Kidney (tissue), 14 donors: ENCODE measurements around the gene B3GLCT. TPM values are rescaled to one million over a fixed set of nuclear protein-coding genes. Genes with fewer than 3 reads are reported as not detected.

Experiments
- DNase-seq, 5 donors: peaks; one replicate each; pipeline ENCODE4 v3.0.0-alpha.2; 2013 to 2020
- FAIRE-seq: peaks from 2 replicates; lab custom pipeline; 2012; peaks lifted over from hg19 to GRCh38; lab: Jason Lieb, UNC
- H3K27ac ChIP-seq, 2 donors: one replicate each; pipeline ENCODE4 v1.7.0; 2013; ENCODE audit warnings: low read depth in 2 of 2, low read length in 2 of 2, inconsistent platforms in 1 of 2
- H3K27me3 ChIP-seq: one replicate; pipeline ENCODE4 v1.7.1; 2013; ENCODE audit warnings: low read length, inconsistent platforms; ENCODE audit not compliant: control insufficient read depth, insufficient read depth
- H3K36me3 ChIP-seq, 3 donors: one replicate each; pipeline versions ENCODE4 v1.7.0 to v1.7.1; 2013; ENCODE audit warnings: low read length in 3 of 3, control low read depth in 1 of 3, inconsistent platforms in 1 of 3; ENCODE audit not compliant: insufficient read depth in 3 of 3, control insufficient read depth in 2 of 3
- H3K4me1 ChIP-seq, 3 donors: one replicate each; pipeline versions ENCODE4 v1.7.0 to v1.7.1; 2013; ENCODE audit warnings: low read length in 3 of 3, inconsistent platforms in 1 of 3, low read depth in 1 of 3; ENCODE audit not compliant: control insufficient read depth in 2 of 3, insufficient read depth in 2 of 3
- H3K4me3 ChIP-seq, 3 donors: one replicate each; pipeline versions ENCODE4 v1.7.0 to v1.8.1; 2013; ENCODE audit warnings: low read length in 3 of 3, control low read depth in 1 of 3, inconsistent platforms in 1 of 3
- H3K9ac ChIP-seq, 3 donors: one replicate each; pipeline versions ENCODE4 v1.7.0 to v1.7.1; 2013; ENCODE audit warnings: low read length in 3 of 3, control low read depth in 1 of 3, inconsistent platforms in 1 of 3
- H3K9me3 ChIP-seq, 3 donors: one replicate each; pipeline versions ENCODE4 v1.7.0 to v1.7.1; 2013; ENCODE audit warnings: low read length in 3 of 3, control low read depth in 1 of 3, inconsistent platforms in 1 of 3; ENCODE audit not compliant: control insufficient read depth in 2 of 3, insufficient read depth in 1 of 3
- intact Hi-C: fragments of 100-400 bp; cut with DNase I; formaldehyde crosslinking; loops from one replicate; pipeline ENCODE4 v1.11.1; 2022
- polyA plus RNA-seq: library from polyadenylated mRNA; stranded (reverse); fragments of 350-450 nt; fragmentation: Illumina TruSeq; extraction: RNeasy Lipid Tissue Mini Kit (QIAGEN cat#74804); gene quantifications from one replicate; pipeline ENCODE4 v1.2.3, GENCODE V29; 2014; ENCODE audit warnings: low read depth, low replicate concordance; ENCODE audit not compliant: insufficient read depth
- total RNA-seq: library from RNA; stranded (reverse); fragmentation: NEBNext Ultra II Directional; extraction: Animal tissue kit (Norgen Biotek cat#: 25700); gene quantifications from one replicate; pipeline ENCODE4 v1.2.1, GENCODE V29; 2021
- TF ChIP-seq, protein P1 (sequence below): IDR thresholded peaks from 3 replicates; pipeline ENCODE4 v1.5.1; 2012; ENCODE audit warnings: mild to moderate bottlenecking, moderate library complexity, borderline replicate concordance; ENCODE audit not compliant: insufficient read depth; ENCODE audit errors: extremely low read depth
- donor health status: control.
- donor health status: control.
- donor health status: control.
- donor health status: control.
- donor health status: control.
- donor health status: DM: yes; HTN: yes; CAD: no.
- donor health status: Normal renal cell carcinoma (clear cell type).

B3GLCT gene
- total and polyA plus RNA-seq, 2 donors from 2014 or later, result 5.9 to 7.7 TPM

DNA sequence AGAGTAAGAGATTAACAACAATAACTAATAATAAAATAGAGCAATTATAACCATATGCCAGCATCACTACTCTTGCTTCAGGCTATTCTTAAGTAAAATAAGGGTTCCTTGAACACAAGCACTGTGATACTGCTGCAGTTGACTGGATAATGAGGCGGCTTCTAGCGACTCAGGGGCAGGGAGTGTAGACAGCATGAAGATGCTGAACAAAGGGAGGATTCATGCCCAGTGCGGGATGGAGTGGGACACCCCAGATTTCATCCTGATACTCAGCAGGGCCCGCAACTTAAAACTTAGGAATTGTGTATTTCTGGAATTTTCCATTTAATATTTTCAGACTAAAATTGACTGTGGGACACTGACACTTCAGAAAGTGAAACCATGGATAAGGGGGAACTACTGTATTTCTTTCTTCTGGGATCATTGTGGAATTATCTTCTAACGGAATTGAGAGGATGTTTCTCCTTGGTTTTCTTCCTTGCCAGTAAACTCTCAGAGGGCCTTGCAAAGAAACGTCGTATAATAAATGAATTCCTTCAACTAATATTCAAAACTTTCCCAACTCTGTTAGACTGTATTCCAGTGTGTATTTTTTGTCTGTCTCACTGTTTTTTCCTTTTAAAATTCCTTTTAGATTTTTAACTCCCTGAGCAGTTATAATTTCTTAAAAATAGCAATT lies 127.5 kb downstream of the B3GLCT start:
- no peak for FAIRE-seq
- DNase-seq, result no peak
- H3K4me1 ChIP-seq, result no peaks in the 10 kb centered on the region
- no peak overlapping the region for H3K27ac ChIP-seq
- H3K4me3 ChIP-seq, result no peak overlapping the region
- H3K36me3 ChIP-seq, result no peaks in the 10 kb centered on the region
- no peaks in the 10 kb centered on the region for H3K27me3 ChIP-seq
- no peaks in the 10 kb centered on the region for H3K9me3 ChIP-seq
- H3K9ac ChIP-seq, result no peak overlapping the region
- TF ChIP-seq, protein P1, sequence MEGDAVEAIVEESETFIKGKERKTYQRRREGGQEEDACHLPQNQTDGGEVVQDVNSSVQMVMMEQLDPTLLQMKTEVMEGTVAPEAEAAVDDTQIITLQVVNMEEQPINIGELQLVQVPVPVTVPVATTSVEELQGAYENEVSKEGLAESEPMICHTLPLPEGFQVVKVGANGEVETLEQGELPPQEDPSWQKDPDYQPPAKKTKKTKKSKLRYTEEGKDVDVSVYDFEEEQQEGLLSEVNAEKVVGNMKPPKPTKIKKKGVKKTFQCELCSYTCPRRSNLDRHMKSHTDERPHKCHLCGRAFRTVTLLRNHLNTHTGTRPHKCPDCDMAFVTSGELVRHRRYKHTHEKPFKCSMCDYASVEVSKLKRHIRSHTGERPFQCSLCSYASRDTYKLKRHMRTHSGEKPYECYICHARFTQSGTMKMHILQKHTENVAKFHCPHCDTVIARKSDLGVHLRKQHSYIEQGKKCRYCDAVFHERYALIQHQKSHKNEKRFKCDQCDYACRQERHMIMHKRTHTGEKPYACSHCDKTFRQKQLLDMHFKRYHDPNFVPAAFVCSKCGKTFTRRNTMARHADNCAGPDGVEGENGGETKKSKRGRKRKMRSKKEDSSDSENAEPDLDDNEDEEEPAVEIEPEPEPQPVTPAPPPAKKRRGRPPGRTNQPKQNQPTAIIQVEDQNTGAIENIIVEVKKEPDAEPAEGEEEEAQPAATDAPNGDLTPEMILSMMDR, result no peak
- intact Hi-C loops, result no loop called here

DNA sequence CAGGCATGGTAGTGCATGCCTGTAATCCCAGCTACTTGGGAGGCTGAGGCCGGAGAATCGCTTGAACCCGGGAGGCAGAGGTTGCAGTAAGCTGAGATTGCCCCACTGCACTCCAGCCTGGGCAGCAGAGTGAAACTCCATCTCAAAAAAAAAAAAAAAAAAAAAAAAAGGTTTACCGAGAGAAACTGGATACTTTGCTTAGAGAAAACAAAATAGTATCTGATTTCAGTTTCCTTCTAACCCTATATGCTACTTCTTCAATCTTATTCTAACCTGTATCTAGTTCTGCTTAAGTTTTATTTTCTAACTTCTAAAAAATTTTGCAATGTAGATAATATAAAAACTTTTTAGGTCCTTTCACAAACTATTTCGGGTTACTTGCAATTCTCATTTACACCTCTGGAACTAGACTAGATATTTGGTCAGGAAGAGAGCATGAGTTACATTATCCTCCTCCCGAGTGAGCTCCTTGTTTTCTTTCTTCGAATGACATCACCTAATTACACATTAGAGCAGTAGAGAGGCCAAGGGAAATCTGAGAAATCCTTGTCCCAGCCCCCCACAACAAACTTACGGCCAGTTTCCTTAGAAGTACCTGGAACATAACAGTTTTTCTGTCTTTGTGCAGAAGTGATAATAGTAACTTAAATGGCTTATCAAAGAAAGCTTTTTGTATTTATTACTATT lies 128.9 kb downstream of the B3GLCT start:
- no peaks in the 10 kb centered on the region for H3K27me3 ChIP-seq
- FAIRE-seq (no peak), DNase-seq (peak in 3 of 5 donors; percentile 55 to 88 (median 83))
- intact Hi-C loops, result no loop called here
- H3K4me3 ChIP-seq, result no peak overlapping the region
- no peak overlapping the region for H3K27ac ChIP-seq
- no peaks in the 10 kb centered on the region for H3K36me3 ChIP-seq
- H3K4me1 ChIP-seq, result no peaks in the 10 kb centered on the region
- TF ChIP-seq, protein P1, result no peak
- H3K9me3 ChIP-seq, result no peaks in the 10 kb centered on the region
- no peak overlapping the region for H3K9ac ChIP-seq

DNA sequence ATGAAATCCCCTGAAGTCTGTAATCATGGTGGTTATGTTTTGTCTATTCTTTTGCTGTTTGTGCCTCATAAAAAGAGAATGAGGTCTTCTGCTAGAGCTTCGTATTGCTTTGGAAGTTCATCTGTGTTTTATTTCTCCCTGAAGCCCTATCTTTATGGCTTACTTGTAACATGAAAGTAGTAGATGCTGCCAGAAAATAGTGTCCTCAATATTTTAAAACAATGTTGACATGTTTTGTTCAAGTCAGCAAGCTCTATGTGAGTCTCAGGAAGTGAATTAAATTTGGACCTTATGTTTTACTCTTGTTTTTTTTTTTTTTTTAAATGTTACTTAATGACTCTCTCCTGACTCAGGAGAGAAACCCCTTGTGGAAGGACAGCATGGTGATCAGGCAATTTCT lies 130.5 kb downstream of the B3GLCT start:
- Histone ChIP-seq H3K27ac (no peak overlapping the region), H3K9me3 (no peaks in the 10 kb centered on the region), H3K9ac (no peak overlapping the region), H3K4me1 (no peaks in the 10 kb centered on the region), H3K27me3 (no peaks in the 10 kb centered on the region), H3K36me3 (no peaks in the 10 kb centered on the region), H3K4me3 (no peak overlapping the region)
- intact Hi-C loops, result no loop called here
- FAIRE-seq (no peak), DNase-seq (no peak)
- TF ChIP-seq, protein P1, result no peak
